GM10266 (cell line): ENCODE data around the gene TEAD2.
A peak's percentile ranks its signal among the peaks of the same experiment; 100 is the strongest.
"Not testable (repeated sequence)": the region's sequence is repeated elsewhere in the genome, so short reads cannot be mapped to it uniquely, and the experiment has no call there.

Source experiments
- DNase-seq: peaks from one replicate; pipeline ENCODE4 v3.0.0; 2012; ENCODE audit errors: extremely low spot score
- TF ChIP-seq, protein P1 (sequence below): IDR thresholded peaks from 2 replicates; pipeline ENCODE4 v1.5.1; 2012; ENCODE audit warnings: mild to moderate bottlenecking, low read depth; ENCODE audit not compliant: control insufficient read depth, insufficient read depth; ENCODE audit errors: missing control alignments

The TEAD2 gene

GRCh38 chr19:49309087-49309486, 53.1 kb downstream of the TEAD2 start:
- TF ChIP-seq, protein P1, sequence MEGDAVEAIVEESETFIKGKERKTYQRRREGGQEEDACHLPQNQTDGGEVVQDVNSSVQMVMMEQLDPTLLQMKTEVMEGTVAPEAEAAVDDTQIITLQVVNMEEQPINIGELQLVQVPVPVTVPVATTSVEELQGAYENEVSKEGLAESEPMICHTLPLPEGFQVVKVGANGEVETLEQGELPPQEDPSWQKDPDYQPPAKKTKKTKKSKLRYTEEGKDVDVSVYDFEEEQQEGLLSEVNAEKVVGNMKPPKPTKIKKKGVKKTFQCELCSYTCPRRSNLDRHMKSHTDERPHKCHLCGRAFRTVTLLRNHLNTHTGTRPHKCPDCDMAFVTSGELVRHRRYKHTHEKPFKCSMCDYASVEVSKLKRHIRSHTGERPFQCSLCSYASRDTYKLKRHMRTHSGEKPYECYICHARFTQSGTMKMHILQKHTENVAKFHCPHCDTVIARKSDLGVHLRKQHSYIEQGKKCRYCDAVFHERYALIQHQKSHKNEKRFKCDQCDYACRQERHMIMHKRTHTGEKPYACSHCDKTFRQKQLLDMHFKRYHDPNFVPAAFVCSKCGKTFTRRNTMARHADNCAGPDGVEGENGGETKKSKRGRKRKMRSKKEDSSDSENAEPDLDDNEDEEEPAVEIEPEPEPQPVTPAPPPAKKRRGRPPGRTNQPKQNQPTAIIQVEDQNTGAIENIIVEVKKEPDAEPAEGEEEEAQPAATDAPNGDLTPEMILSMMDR, result no peak
- DNase-seq, result no peak

DNA sequence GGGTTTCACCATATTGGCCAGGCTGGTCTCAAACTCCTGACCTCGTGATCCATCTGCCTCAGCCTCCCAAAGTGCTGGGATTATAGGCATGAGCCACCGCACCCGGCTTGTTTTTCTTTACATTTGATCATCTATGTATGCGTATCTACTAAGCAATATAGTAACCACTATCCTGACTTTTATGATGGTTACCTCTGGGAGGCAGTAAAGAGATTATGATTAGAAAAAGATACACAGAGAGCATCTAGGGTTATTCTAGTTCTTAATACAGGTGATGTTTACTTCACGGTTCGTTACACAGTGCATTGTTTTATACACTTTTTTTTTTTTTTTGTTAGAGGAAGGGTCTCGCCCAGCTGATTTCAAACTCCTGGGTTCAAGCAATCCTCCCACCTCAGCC, 55.5 kb downstream of the TEAD2 start:
- not testable (repeated sequence) for DNase-seq
- TF ChIP-seq, protein P1, result peak; percentile 25

- DNase-seq, result no peak
These were observed 60.4 kb downstream of the TEAD2 start for GRCh38 chr19:49301866-49302252.

GRCh38 chr19:49301165-49301865, 60.9 kb downstream of the TEAD2 start:
- peak; percentile 87 for DNase-seq

More at GRCh38 chr19:49301866-49302252, 60.4 kb downstream of the TEAD2 start:
- TF ChIP-seq, protein P1, result no peak

GRCh38 chr19:49298653-49299052, 63.6 kb downstream of the TEAD2 start:
- not testable (repeated sequence) for DNase-seq

More at GRCh38 chr19:49301165-49301865, 60.9 kb downstream of the TEAD2 start:
- TF ChIP-seq, protein P1, result peak; percentile 94

- TF ChIP-seq, protein P1, result no peak
- no peak for DNase-seq
These were observed 64.8 kb downstream of the TEAD2 start for GRCh38 chr19:49297403-49297802.

- TF ChIP-seq, protein P1, result no peak
- DNase-seq, result no peak
These were observed 66.9 kb downstream of the TEAD2 start for GRCh38 chr19:49295208-49295880.
